ENCODE data around the gene TCEAL7. TPM values are rescaled to one million over a fixed set of nuclear protein-coding genes. Genes with fewer than 3 reads are reported as not detected.
A peak's percentile ranks its signal among the peaks of the same experiment; 100 is the strongest.

The TCEAL7 gene
- polyA plus RNA-seq, 3 donors from 2014 or later, result not detected

DNA sequence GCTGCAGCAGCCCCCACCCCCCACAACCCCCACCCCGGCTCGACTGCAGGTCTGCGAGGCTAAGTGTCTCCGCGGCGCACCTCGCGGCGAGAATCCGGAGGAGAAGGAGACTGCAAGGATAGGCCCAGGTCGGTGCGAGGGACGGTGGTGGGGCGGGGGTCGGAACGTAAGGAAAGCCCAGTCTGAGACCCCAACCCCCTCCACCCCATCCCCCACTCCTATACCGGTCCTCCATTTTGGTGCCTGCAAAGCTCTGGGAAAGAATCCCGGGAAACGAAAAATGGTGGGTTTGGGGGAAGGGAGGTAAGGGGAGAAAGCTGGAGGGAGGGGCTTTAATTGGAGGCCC lies 46.9 kb downstream of the TCEAL7 start:
- Mint-ChIP-seq H3K9me3 (no peaks in the 10 kb centered on the region), H3K36me3 (no peaks in the 10 kb centered on the region), H3K27me3 (ENCODE audit: low read depth in 3 of 3) (peaks cover 0 to 6% (median 2%) of the 10 kb centered on the region in 3 donors), H3K4me3 (peak overlapping the region; percentile 47 to 74 (median 68)), H3K4me1 (peaks cover 5 to 6% of the 10 kb centered on the region in 2 donors), H3K27ac (no peak overlapping the region)
- no peak for DNase-seq

DNA sequence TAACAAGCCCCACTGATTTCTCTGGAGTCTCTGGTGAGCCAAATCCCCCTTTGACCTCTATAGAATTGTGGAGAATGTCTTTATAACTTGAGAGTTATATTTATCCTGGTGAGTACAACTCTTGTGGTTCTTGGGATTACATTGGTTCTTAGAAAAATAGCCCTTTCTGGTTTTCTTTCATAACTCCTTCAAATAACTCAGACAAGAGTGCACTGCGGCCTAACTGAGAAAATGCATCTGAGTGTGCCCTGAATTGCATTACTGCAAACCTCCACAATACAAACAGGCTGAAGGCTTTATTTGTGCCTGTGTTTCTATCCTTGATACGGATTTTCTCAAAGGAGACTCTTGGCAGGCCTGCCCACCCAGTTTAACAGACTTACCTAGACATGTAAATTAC lies 49.0 kb downstream of the TCEAL7 start:
- Mint-ChIP-seq H3K27me3 (ENCODE audit: low read depth in 3 of 3) (peaks cover 0 to 2% (median 2%) of the 10 kb centered on the region in 3 donors), H3K4me3 (no peak overlapping the region), H3K27ac (no peak overlapping the region), H3K36me3 (no peaks in the 10 kb centered on the region), H3K9me3 (no peaks in the 10 kb centered on the region), H3K4me1 (peaks cover 5 to 6% of the 10 kb centered on the region in 2 donors)
- no peak for DNase-seq

Other genes starting within 250 kb of the TCEAL7 start
- not detected for gene NXF3, start 237.1 kb upstream of the TCEAL7 start, polyA plus RNA-seq
- 100 to 1,000 TPM in 1 of 3 donors, 10 to 100 TPM in 2; 74.6 to 123 (median 96.6) TPM for gene BEX4, start 115.1 kb upstream of the TCEAL7 start, polyA plus RNA-seq
- gene TCEAL8, start 75.1 kb upstream of the TCEAL7 start, polyA plus RNA-seq, result 100 to 1,000 TPM in 2 of 3 donors, 10 to 100 TPM in 1; 85.7 to 118 (median 105) TPM
- not detected for gene TCEAL5, start 53.5 kb upstream of the TCEAL7 start, polyA plus RNA-seq
- gene BEX2, start 19.2 kb upstream of the TCEAL7 start, polyA plus RNA-seq, result 10 to 100 TPM; 37.5 to 59.6 (median 38.2) TPM
- 1 to 10 TPM in 1 of 3 donors, under 1 TPM in 1, not detected in 1; 0.79 to 3.2 TPM for gene TCEAL9, start 26.3 kb downstream of the TCEAL7 start, polyA plus RNA-seq
- gene BEX3, start 46.3 kb downstream of the TCEAL7 start, polyA plus RNA-seq, result 1 to 10 TPM; 8.1 to 9.8 (median 9.7) TPM
- not detected for gene RAB40A, start 189.2 kb downstream of the TCEAL7 start, polyA plus RNA-seq

Measured in immature natural killer cell (primary cell).